Suprapubic skin (tissue), 3 donors: Measurements from ENCODE around the gene ATP5F1A.
"Not testable (repeated sequence)": the region's sequence is repeated elsewhere in the genome, so short reads cannot be mapped to it uniquely, and the experiment has no call there.

Experiments
- CTCF ChIP-seq, 2 donors: fragments of 200-600 bp in 1 of 2; fragments of 450-650 bp in 1 of 2; sonication (generic) in 1 of 2; IDR thresholded peaks; one replicate each; pipeline ENCODE4 v1.5.1; 2016 to 2019; ENCODE audit warnings: antibody characterized with exemption in 2 of 2, mild to moderate bottlenecking in 1 of 2, moderate library complexity in 1 of 2
- EP300 ChIP-seq: sonication (generic); formaldehyde crosslinking; IDR thresholded peaks from one replicate; pipeline ENCODE4 v1.6.1; 2017; ENCODE audit warnings: antibody characterized with exemption
- POLR2A ChIP-seq, 2 donors: fragments of 450-650 bp; IDR thresholded peaks; one replicate each; pipeline ENCODE4 v1.6.1; 2017; ENCODE audit warnings: antibody characterized with exemption in 2 of 2, mild to moderate bottlenecking in 2 of 2, moderate library complexity in 2 of 2

GRCh38 chr18:46130549-46130948 is 32.5 kb upstream of the ATP5F1A start:
- TF ChIP-seq CTCF (IDR thresholded peaks at IDR 0.05); POLR2A (IDR thresholded peaks at IDR 0.05); EP300: not testable (repeated sequence)
